Brain pericyte (primary cell): Measurements from ENCODE around the gene HOXD3.

Source experiments
- DNase-seq: peaks from one replicate; pipeline ENCODE4 v3.0.0-alpha.2; 2012; ENCODE audit warnings: low read depth, low spot score

HOXD3 gene

GRCh38 chr2:176132205-176133171, 24.6 kb upstream of the HOXD3 start:
- DNase-seq: no peak

GRCh38 chr2:176133389-176133788, 23.7 kb upstream of the HOXD3 start:
- DNase-seq: no peak

DNA sequence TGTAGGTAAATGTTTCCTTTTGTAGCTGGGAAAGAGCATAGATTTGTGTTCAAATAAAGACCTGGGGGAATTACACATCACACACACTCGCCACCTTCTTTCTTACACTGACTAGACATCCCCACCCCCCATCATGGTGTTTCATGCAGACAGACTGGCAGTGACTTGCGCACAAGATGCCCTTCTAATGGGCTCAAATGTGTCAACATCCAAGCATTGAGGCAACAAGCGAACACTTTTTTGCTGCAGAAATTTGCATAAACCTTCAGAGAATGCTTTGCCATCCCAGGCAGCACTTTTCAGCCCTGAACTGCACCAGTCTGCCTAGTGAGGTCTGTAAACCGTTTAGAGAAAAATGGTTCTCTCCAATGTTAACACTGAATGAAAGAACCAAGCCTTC, 23.1 kb upstream of the HOXD3 start:
- DNase-seq: no peak

- DNase-seq: no peak
Measured at GRCh38 chr2:176135035-176135440, 22.1 kb upstream of the HOXD3 start.

DNA sequence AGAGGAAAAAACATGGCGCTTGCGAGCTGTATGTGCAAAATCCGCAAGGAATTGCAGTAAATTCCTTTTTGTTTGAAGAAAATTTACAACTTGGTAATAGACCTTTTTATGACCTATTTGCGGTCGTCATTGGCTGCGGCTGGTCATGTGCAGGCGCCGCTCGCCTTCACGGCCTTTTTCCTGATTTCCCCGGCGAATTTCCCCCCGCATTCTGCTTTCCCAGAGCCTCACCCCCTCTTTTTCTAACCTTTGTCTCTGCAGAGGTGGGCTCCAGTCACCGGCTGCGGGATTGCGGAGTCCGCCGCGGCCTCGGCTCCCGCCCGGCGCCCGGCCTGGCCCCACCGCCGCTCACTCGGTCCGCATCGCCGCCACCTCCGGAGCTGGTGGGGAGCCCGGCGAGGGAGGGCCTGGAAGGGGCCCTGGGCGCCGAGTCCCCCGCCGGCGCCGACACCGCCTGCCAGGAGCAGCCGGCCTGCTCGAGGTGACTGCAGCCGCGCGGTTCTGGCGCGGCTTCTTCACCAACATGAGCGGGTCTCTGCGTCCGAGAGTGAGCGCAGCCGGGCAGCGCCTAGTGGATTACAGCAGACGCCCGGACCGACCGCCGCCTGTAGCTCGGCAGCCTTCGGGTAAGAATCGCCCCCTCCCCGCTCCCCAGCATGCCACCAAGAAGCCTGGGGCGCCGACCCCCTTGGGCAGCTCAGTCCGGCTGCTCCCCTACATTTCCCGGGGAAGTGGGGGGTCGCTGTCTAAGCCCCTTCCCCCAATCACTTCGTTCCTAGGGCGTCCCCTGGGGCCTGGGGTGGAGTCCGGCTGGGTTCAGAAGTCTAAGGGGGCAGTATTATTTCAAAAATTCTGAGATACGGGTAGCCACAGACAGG, 20.5 kb upstream of the HOXD3 start:
- no peak for DNase-seq

DNA sequence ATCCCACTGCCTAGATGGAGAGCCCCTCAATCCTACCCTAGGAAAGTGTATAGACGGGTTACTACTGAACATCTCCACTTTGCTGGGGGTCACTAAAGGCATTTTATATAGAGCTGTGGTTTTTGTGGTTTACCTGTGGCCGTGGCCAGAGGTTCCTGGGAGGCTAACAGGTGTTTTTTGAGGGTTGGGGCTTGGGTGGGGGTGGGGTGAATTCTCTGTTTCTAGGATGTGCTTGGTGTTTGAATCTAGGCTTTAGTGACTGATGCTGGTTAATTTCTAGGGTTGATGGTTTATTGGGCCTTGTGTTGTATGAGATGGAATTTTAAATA, 19.9 kb upstream of the HOXD3 start:
- no peak for DNase-seq

DNA sequence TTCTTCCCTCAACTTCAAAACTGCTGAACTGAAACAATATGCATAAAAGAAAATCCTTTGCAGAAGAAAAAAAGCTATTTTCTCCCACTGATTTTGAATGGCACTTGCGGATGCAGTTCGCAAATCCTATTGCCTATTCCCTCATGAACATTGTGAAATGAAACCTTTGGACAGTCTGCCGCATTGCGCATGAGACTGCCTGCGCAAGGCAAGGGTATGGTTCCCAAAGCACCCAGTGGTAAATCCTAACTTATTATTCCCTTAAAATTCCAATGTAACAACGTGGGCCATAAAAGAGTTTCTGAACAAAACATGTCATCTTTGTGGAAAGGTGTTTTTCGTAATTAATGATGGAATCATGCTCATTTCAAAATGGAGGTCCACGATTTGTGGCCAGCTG, 19.2 kb upstream of the HOXD3 start:
- no peak for DNase-seq

DNA sequence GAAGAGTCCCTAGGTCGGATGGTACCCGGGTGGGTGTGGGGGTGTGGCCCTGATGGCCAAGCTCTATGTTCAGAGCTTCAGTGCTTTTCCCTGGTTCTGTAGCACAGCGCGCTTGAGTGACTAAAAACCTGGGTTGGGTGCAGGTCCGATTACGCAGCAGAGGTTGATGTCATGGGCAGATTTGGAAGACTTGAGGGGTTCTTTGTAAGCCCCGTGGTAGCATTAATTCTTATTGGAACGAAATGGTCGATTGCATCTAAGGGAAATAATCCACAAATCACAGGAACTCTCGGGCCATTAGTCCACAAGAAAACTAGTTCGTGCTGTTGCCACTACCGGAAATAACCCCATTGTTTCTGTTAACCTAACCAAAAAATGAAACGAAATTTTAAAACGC, 18.6 kb upstream of the HOXD3 start:
- no peak for DNase-seq

- no peak for DNase-seq
Measured at GRCh38 chr2:176138923-176139660, 18.0 kb upstream of the HOXD3 start.

- DNase-seq: no peak
Measured at GRCh38 chr2:176139661-176140512, 17.2 kb upstream of the HOXD3 start.

- no peak for DNase-seq
Measured at GRCh38 chr2:176140513-176141317, 16.4 kb upstream of the HOXD3 start.

GRCh38 chr2:176142281-176142680, 14.8 kb upstream of the HOXD3 start:
- DNase-seq: no peak

DNA sequence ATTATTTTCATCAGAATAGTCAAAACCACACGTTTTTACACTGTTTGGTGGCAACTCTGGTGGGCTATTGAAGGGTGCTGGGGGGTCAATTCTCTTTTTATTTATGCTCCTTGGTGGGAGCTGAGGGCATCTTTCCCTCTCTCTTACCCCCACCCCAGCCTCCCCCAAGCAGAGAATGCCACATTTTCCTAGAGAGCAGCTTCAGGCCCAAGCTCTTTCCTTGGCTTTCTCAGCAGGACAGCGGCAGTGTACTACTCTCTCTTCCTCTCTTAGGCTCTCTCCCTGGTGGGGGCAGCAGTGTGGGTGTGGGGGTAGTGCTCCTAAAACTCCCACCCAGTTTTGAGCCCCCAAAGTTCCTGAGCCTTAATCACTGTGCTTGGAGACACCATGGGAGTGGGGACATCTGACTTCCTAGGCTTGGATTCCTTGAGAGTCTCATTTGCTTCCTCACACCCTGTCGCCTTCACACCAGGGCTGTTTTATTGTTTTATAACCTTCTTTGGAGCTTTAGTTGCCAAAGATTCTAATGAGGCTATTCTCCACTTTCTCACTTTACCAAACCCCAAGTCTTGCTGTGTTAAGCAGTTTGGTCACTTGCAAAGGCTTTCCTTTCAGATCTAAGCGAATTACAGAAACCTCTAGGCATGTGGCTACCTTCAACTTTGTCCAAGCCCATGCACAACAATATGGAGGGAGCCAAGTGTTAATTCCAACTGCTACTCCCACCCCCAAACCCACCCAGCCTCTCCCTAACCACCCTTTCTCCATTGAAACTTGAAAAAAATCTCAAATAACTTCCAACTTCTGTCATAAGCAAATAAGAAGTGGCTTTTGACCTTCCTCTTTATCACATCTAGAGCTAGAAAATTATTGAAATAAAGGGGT, 11.8 kb upstream of the HOXD3 start:
- no peak for DNase-seq

- DNase-seq: no peak
Measured at GRCh38 chr2:176146101-176146500, 11.0 kb upstream of the HOXD3 start.

GRCh38 chr2:176146645-176147044, 10.5 kb upstream of the HOXD3 start:
- DNase-seq: no peak

DNA sequence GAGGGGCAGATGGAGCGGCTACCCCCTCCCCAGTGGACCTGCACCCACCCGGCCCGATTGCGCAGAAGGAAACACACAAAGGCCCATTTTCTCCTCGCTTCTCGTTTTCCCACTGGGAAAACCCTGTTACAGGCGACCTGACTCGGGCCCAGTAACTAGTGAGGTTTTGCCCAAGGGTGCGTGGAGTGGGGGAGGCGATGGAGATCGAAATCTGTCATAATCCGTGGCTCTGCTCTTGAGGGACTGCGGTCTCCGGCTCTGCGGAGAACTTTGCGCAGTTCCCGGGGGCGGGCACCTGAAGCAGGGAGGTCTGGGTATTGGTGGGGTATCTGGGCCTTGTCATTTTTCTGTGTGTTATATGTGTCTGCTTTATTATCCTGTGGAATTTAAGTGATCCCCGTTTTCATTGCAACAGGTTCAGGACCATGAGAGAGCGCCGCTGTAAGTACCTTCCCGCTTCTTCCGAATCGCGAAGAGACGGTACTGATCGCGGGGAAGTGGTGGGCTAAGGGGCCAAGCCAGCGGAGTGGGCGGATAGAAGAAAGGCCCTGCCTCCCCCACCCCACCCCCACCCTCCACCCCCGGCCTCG, 9.8 kb upstream of the HOXD3 start:
- DNase-seq: no peak

DNA sequence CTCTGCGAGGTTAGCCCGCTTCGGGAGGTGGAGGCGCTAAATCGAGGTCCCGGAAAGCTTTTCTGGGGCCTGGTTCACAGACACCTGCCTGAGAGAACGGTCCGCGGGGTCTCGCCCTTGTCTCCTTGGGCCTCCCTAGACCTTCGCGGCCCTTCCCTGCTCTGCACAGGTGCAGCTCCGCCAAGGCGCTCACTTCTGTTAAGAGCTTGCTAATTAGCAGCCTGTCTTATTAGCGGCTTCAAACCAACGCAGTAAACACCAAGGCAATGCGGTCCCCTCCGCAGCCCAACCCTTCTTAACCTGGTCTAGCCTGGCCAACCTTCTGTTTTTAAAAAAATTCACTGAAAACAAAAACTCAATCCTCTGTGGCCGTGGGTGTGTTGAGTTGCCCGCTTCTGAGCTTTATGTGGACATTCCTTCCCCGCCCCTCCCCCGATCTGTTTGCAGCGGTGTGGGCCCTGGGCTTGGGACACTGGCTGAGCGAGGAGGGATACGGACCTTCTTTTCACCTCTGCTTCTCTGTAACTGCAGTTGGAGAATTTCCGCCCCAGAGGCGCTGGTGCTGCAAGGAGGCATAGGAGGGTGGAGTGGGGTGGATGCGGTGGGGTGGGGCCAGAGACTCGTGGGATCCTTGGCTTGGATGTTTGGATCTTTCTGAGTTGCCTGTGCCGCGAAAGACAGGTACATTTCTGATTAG, 9.2 kb upstream of the HOXD3 start:
- DNase-seq: no peak

DNA sequence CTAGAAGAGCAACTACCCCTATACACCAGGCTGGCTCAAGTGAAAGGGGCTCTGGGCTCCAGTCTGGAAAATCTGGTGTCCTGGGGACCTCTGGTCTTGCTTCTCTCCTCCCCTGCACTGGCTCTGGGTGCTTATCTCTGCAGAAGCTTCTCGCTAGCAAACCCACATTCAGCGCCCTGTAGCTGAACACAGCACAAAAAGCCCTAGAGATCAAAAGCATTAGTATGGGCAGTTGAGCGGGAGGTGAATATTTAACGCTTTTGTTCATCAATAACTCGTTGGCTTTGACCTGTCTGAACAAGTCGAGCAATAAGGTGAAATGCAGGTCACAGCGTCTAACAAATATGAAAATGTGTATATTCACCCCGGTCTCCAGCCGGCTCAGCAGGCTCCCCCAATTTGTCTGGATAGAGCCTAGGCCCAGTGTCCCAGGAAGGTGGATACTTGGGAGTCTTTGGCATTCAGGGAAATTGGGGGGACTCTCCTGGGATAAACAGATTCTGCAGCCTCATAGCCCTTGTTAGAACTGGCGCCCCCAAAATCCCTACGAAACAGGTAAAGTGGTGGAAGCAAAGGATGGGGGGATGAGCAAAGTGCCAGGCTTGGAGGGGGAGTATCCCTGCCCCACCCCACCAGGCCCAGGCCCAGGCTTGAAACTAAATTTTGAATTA, 8.2 kb upstream of the HOXD3 start:
- DNase-seq: no peak
